ENCODE data around the gene PRKCB.

The PRKCB gene

DNA sequence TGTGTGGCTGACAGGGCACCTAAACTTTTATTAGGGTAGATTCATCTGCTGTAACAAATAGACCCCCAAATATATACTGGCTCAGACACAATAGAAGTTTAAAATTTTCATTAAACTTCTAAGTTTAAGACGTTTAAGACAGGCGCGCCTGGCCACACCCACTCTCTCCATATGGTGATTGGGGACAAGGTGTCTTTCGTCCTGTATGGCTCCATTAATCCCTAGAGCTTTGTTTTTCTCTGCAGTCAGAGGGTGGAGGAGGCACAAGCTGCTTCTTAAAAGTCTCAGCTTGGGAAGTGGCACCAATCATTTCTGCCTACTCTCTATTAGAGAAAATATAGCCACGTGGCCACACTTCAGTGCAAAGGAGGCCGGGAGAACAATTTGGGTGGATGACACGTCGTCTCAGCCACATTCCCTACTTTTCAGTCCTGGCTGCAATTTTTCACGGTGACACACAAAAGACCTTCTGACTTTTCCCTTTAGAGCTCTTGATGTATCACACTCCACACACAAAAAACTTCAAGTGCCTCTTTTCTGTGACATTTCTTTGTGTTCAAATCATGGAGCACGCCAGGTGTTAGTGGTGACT is 294.8 kb downstream of the PRKCB start:
- TF ChIP-seq, protein P1, sequence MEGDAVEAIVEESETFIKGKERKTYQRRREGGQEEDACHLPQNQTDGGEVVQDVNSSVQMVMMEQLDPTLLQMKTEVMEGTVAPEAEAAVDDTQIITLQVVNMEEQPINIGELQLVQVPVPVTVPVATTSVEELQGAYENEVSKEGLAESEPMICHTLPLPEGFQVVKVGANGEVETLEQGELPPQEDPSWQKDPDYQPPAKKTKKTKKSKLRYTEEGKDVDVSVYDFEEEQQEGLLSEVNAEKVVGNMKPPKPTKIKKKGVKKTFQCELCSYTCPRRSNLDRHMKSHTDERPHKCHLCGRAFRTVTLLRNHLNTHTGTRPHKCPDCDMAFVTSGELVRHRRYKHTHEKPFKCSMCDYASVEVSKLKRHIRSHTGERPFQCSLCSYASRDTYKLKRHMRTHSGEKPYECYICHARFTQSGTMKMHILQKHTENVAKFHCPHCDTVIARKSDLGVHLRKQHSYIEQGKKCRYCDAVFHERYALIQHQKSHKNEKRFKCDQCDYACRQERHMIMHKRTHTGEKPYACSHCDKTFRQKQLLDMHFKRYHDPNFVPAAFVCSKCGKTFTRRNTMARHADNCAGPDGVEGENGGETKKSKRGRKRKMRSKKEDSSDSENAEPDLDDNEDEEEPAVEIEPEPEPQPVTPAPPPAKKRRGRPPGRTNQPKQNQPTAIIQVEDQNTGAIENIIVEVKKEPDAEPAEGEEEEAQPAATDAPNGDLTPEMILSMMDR (IDR thresholded peaks at IDR 0.05; ENCODE audit: low read length, missing control alignments): no peak
- no peak for DNase-seq (ENCODE audit: low read depth)
- no peak overlapping the region for H3K4me3 ChIP-seq (replicated peaks; ENCODE audit: low read depth, low read length)

DNA sequence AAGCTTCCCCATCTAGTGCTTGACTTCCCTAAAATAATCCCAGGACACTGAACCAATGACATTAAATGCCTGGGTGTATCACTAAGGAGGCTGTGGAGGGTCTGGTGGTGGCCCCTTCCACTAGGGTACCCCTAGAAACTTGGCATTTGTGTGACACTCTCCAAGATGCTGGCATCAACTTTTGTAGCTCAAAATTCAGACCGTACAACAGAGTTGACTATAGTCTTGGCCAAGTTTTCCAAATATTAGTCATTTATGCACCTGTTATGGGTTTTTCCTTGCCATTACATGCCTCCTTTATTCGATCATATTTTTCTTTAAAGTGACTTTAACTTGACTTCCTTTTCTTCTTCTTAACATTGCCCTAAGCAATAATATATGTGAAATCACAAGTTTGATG is 295.5 kb downstream of the PRKCB start:
- TF ChIP-seq, protein P1 (IDR thresholded peaks at IDR 0.05; ENCODE audit: low read length, missing control alignments): no peak
- DNase-seq (ENCODE audit: low read depth): no peak
- no peak overlapping the region for H3K4me3 ChIP-seq (replicated peaks; ENCODE audit: low read depth, low read length)

DNA sequence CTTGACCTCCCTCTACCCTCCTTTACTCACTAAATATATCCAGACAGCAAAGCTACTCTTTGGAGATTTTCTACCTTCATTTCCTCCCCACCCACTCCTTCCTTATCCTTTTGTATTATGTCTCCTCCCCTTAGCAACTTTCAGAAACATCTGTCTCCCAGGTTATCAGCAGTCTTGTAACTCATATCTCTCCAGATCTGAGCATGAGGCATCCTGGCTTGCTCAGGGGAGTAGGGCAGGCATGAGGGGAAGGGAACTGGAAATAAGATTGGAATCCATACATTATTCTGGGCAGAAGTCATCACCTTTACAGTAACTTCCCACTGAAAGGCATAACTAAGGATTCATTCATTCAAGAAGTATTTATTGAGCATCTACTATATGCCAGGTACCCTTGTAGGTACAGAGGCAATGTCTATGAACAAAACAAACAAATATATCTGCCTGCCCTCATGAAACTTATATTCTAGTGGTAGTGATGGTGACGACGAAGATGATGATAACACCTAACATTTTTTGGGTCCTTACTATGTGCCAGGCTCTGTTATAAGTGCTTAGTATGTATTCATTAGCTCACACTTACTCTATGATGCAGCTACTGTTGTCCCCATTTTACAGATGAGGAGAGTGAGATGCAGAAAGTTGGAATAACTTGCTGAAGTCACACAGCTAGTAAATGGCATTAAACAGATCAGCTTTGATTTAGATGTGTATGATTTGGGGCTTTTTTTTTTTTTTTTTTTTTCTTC is 296.4 kb downstream of the PRKCB start:
- H3K4me3 ChIP-seq (replicated peaks; ENCODE audit: low read depth, low read length): no peak overlapping the region
- TF ChIP-seq, protein P1 (IDR thresholded peaks at IDR 0.05; ENCODE audit: low read length, missing control alignments): no peak
- no peak for DNase-seq (ENCODE audit: low read depth)

DNA sequence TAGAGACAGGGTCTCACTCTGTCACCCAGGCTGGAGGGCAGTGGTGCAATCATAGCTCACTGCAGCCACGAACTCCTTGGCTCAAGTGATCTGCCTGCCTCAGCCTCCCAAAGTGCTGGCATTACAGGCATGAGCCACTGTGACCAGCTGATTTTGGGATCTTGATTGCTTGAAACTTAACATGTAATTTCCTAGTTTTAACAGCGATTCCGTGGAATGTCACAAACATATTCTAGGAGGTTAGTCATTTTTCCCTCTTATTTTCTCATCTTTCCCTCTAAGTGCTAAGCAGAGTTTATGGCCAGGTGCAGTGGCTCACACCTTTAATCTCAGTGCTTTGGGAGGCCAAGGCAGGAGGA is 297.0 kb downstream of the PRKCB start:
- no peak overlapping the region for H3K4me3 ChIP-seq (replicated peaks; ENCODE audit: low read depth, low read length)
- no peak for DNase-seq (ENCODE audit: low read depth)
- TF ChIP-seq, protein P1 (IDR thresholded peaks at IDR 0.05; ENCODE audit: low read length, missing control alignments): no peak

DNA sequence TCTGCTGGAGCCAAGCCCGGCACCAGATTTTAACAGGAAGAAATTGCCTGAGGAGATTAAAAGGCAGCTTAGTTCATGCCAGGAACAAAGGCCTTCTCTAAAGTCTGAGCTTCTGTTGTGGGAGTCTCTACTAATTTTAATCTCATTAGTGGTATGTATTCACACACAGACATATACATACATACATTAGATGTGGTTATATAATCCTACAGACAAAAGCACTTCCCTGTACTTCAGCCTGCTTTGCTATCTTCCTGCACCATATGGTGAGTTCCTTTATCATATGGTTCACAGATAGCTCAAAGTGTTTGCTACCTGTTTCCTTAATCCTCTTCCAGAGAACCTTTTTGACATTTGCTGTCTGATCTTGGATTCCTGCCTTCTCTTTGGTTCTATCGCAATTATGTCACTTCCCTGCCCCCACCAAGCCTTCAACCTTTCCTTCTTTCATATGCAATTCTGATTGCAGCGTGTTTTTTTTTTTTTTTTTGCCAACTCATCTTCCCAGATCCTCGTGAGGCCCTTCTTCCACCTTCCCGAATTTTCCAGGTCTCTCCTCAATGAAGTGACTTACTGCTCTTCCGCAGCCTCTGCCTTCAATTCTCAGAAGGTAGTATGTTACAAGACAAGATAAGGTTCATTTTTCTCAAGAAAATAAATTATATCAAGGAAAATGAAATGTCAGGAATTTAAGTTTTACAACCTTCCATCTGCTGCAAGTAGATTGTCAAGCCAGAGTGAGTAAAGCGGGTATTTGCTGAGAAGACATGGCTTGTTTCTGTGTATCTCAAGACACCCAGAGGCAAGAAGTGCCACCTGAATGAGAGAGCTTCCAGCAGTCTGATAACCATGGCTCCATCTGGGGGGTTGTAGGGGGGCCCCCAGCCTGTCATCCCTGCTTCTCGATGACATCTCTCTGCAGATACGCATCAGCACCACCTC is 300.1 kb downstream of the PRKCB start:
- H3K4me3 ChIP-seq (replicated peaks; ENCODE audit: low read depth, low read length): no peak overlapping the region
- DNase-seq (ENCODE audit: low read depth): no peak
- TF ChIP-seq, protein P1 (IDR thresholded peaks at IDR 0.05; ENCODE audit: low read length, missing control alignments): no peak

DNA sequence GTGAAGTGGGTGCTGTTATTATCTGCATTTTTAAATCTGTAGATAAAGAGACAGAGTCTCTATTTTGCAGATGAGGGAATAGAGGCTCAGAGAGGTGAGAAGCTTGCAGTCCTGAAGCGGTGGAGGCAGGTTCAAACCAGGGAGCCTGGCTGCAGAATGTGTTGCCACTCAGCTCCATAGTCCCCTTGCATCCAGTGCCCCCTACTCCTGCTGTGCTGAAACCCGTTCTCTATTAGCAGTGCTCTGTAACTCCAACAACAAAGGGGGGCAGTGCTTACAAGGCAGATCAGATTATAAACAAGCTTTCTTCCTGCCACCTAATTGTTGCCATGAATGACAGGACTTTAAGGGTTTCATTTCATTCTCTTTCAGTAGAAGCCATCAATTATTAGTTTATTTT is 302.2 kb downstream of the PRKCB start:
- TF ChIP-seq, protein P1 (IDR thresholded peaks at IDR 0.05; ENCODE audit: low read length, missing control alignments): no peak
- no peak overlapping the region for H3K4me3 ChIP-seq (replicated peaks; ENCODE audit: low read depth, low read length)

More for the DNA sequence above, 302.2 kb downstream of the PRKCB start:
- DNase-seq (ENCODE audit: low read depth): no peak

Measured in fibroblast of pulmonary artery (primary cell).